Trophoblast cell (in vitro differentiated cells and primary cell): Measurements from ENCODE around the gene MYL2.

Experiments
- DNase-seq, 2 donors: peaks; one replicate each; pipeline ENCODE4 v3.0.0-alpha.2; 2016
- H2AFZ ChIP-seq: 2 replicates; pipeline ENCODE4 v1.6.1; 2013; ENCODE audit warnings: low read length, moderate library complexity, mild to moderate bottlenecking; ENCODE audit not compliant: insufficient read depth, poor library complexity
- H2AK5ac ChIP-seq: 2 replicates; pipeline ENCODE4 v1.6.1; 2013; ENCODE audit warnings: mild to moderate bottlenecking, low read length
- H2BK120ac ChIP-seq: 2 replicates; pipeline ENCODE4 v1.6.1; 2013; ENCODE audit warnings: low read length, mild to moderate bottlenecking, moderate library complexity; ENCODE audit not compliant: insufficient read depth, poor library complexity
- H2BK12ac ChIP-seq: 2 replicates; pipeline ENCODE4 v1.6.1; 2013; ENCODE audit warnings: mild to moderate bottlenecking, low read length, moderate library complexity
- H2BK5ac ChIP-seq: 2 replicates; pipeline ENCODE4 v1.6.1; 2013; ENCODE audit warnings: low read length, low read depth, moderate library complexity, mild to moderate bottlenecking; ENCODE audit not compliant: poor library complexity
- H3K14ac ChIP-seq: 2 replicates; pipeline ENCODE4 v1.6.1; 2013; ENCODE audit warnings: mild to moderate bottlenecking, low read length
- H3K18ac ChIP-seq: 2 replicates; pipeline ENCODE4 v1.6.1; 2013; ENCODE audit warnings: mild to moderate bottlenecking, low read length
- H3K23ac ChIP-seq: 2 replicates; pipeline ENCODE4 v1.6.1; 2013; ENCODE audit warnings: low read length
- H3K27ac ChIP-seq: 2 replicates; pipeline ENCODE4 v1.5.1; 2013; ENCODE audit warnings: low read depth, mild to moderate bottlenecking, inconsistent platforms, low read length, moderate library complexity
- H3K27me3 ChIP-seq: 2 replicates; pipeline ENCODE4 v1.6.1; 2013; ENCODE audit warnings: inconsistent platforms, mild to moderate bottlenecking, low read length, moderate library complexity; ENCODE audit not compliant: insufficient read depth
- H3K36me3 ChIP-seq, 2 experiments: 1 replicate in 1 of 2; 2 replicates in 1 of 2; pipeline ENCODE4 v1.6.1; 2013; ENCODE audit warnings: low read length in 2 of 2, mild to moderate bottlenecking in 2 of 2, moderate library complexity in 1 of 2; ENCODE audit not compliant: insufficient read depth in 2 of 2, control insufficient read depth in 1 of 2
- H3K4ac ChIP-seq: 2 replicates; pipeline ENCODE4 v1.6.1; 2013; ENCODE audit warnings: low read depth, mild to moderate bottlenecking, low read length, moderate library complexity
- H3K4me1 ChIP-seq, 2 experiments: 1 replicate in 1 of 2; 2 replicates in 1 of 2; pipeline ENCODE4 v1.6.1; 2013; ENCODE audit warnings: low read length in 2 of 2, mild to moderate bottlenecking in 2 of 2, moderate library complexity in 1 of 2; ENCODE audit not compliant: insufficient read depth in 2 of 2, control insufficient read depth in 1 of 2
- H3K4me2 ChIP-seq: 2 replicates; pipeline ENCODE4 v1.6.1; 2013; ENCODE audit warnings: inconsistent platforms, mild to moderate bottlenecking, low read length, moderate library complexity
- H3K4me3 ChIP-seq: 2 replicates; pipeline ENCODE4 v1.5.1; 2013; ENCODE audit warnings: mild to moderate bottlenecking, low read depth, low read length, inconsistent platforms
- H3K79me1 ChIP-seq: one replicate; pipeline ENCODE4 v1.6.1; 2013; ENCODE audit warnings: low read length
- H3K79me2 ChIP-seq: 2 replicates; pipeline ENCODE4 v1.6.1; 2013; ENCODE audit warnings: low read length, mild to moderate bottlenecking; ENCODE audit not compliant: control insufficient read depth, insufficient read depth, poor library complexity
- H3K9ac ChIP-seq: 2 replicates; pipeline ENCODE4 v1.6.1; 2013; ENCODE audit warnings: mild to moderate bottlenecking, low read length
- H3K9me3 ChIP-seq: 2 replicates; pipeline ENCODE4 v1.6.1; 2013; ENCODE audit warnings: low read depth, mild to moderate bottlenecking, control low read depth, inconsistent platforms, low read length; ENCODE audit not compliant: insufficient read depth
- H4K12ac ChIP-seq: 2 replicates; pipeline ENCODE4 v1.6.1; 2013; ENCODE audit warnings: low read depth, mild to moderate bottlenecking, low read length, moderate library complexity
- H4K8ac ChIP-seq: 2 replicates; pipeline ENCODE4 v1.6.1; 2013; ENCODE audit warnings: low read depth, mild to moderate bottlenecking, low read length, moderate library complexity
- H4K91ac ChIP-seq: one replicate; pipeline ENCODE4 v1.6.1; 2013; ENCODE audit warnings: low read depth, mild to moderate bottlenecking, low read length, moderate library complexity
- WGBS: extraction: QIAGEN DNeasy Blood & Tissue Kit; methylation state at CpG from one replicate; pipeline ENCODE4 v1.1.7; 2013; ENCODE audit warnings: missing lambda C conversion rate; ENCODE audit not compliant: insufficient read length, insufficient coverage; ENCODE audit errors: extremely low coverage; 5-methylcytosine and 5-hydroxymethylcytosine counted together

The MYL2 gene

DNA sequence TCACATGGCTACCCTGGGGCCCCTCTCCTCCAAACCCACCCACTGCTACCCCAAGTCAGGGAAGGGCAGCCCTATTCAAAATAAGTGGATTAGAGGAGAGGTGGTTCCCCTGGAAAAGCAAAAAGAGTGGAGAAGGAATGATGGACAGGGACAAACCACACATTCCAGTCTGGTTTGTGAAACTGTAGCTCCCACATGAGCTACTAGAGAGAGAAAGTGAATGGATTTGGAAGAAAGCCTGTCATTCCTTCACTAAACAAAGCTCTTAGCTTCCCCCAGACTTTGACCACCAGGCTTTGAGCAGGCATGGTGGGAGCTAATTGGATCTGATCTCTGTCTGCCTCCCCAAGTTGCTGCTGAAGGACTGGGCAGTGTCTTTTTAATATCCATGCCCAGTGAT lies 45.6 kb downstream of the MYL2 start:
- Histone ChIP-seq H3K4me2 (no peak overlapping the region), H4K8ac (no peak overlapping the region), H2AFZ (no peak overlapping the region), H2BK12ac (no peak overlapping the region), H3K4me3 (no peak overlapping the region), H3K14ac (no peak overlapping the region), H2BK5ac (no peak overlapping the region), H4K12ac (no peak overlapping the region), H3K18ac (no peak overlapping the region), H2AK5ac (no peak overlapping the region), H3K36me3 (no peaks in the 10 kb centered on the region), H3K79me1 (no peaks in the 10 kb centered on the region), H3K4ac (no peak overlapping the region), H3K23ac (no peak overlapping the region), H3K9ac (no peak overlapping the region), H3K79me2 (no peaks in the 10 kb centered on the region), H3K27me3 (no peaks in the 10 kb centered on the region), H3K9me3 (no peaks in the 10 kb centered on the region), H3K27ac (no peak overlapping the region), H4K91ac (no peak overlapping the region), H2BK120ac (no peak overlapping the region), H3K4me1 (no peaks in the 10 kb centered on the region)
- DNase-seq: no peak

DNA sequence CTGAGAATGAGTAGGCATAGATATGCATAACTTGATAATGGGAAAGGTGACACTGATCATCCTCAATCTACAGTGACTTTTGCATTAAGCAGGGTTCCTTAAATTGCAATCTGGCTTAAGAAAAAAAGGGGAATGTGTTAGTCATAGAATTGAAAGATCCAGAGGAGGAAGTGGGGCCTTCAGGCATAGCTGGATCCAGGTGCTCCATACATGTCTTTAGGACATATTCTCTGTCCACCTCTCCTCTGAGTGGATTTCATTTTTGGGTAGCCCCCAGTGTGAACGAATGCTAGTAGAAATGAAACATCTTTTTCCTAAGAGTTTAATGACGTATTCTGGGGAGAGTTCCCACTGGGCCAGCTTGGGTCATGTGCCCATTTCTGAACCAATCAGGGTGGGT lies 46.0 kb downstream of the MYL2 start:
- H3K9ac ChIP-seq: no peak overlapping the region
- no peak overlapping the region for H3K18ac ChIP-seq
- H3K79me2 ChIP-seq: no peaks in the 10 kb centered on the region
- no peak overlapping the region for H3K27ac ChIP-seq
- H3K14ac ChIP-seq: no peak overlapping the region
- no peak overlapping the region for H4K12ac ChIP-seq
- no peak overlapping the region for H2AFZ ChIP-seq
- no peaks in the 10 kb centered on the region for H3K4me1 ChIP-seq
- no peak overlapping the region for H3K4me3 ChIP-seq
- H4K91ac ChIP-seq: no peak overlapping the region
- H2BK12ac ChIP-seq: no peak overlapping the region
- WGBS: no CpG with 5 or more reads among the region's 2 CpGs
- H4K8ac ChIP-seq: no peak overlapping the region
- H3K9me3 ChIP-seq: no peaks in the 10 kb centered on the region
- H3K79me1 ChIP-seq: no peaks in the 10 kb centered on the region
- H2BK5ac ChIP-seq: no peak overlapping the region
- no peak for DNase-seq
- no peak overlapping the region for H3K23ac ChIP-seq
- no peak overlapping the region for H3K4me2 ChIP-seq
- H3K27me3 ChIP-seq: no peaks in the 10 kb centered on the region
- no peak overlapping the region for H2AK5ac ChIP-seq
- H3K4ac ChIP-seq: no peak overlapping the region
- no peaks in the 10 kb centered on the region for H3K36me3 ChIP-seq
- no peak overlapping the region for H2BK120ac ChIP-seq

DNA sequence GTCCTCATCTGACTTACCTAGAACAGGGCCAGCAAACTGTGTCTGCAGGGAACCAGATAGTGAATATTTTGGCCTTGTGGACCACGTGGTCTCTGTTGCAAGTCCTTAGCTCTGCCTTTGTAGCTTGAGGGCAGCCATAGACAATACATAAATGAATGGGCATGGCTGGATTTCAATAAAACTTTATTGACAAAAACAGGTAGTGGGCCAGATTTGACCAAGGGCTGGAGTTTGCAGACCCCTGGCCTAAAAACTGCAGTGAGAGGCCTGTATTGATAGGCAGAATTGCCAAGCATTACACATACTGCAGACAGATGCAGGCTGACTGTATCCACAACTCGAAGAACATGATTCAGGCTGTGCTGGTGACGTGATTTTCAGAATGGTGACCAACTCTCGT lies 48.3 kb downstream of the MYL2 start:
- Histone ChIP-seq H3K9ac (no peak overlapping the region), H2BK12ac (no peak overlapping the region), H2AFZ (no peak overlapping the region), H3K79me1 (no peaks in the 10 kb centered on the region), H3K18ac (no peak overlapping the region), H4K8ac (no peak overlapping the region), H4K91ac (no peak overlapping the region), H3K27me3 (no peaks in the 10 kb centered on the region), H3K79me2 (no peaks in the 10 kb centered on the region), H3K4me1 (no peaks in the 10 kb centered on the region), H2AK5ac (no peak overlapping the region), H3K4me3 (no peak overlapping the region), H3K4ac (no peak overlapping the region), H2BK5ac (no peak overlapping the region), H3K9me3 (no peaks in the 10 kb centered on the region), H4K12ac (no peak overlapping the region), H3K23ac (no peak overlapping the region), H3K14ac (no peak overlapping the region), H3K27ac (no peak overlapping the region), H2BK120ac (no peak overlapping the region), H3K36me3 (no peaks in the 10 kb centered on the region), H3K4me2 (no peak overlapping the region)
- no CpG with 5 or more reads among the region's 4 CpGs for WGBS
- no peak for DNase-seq

DNA sequence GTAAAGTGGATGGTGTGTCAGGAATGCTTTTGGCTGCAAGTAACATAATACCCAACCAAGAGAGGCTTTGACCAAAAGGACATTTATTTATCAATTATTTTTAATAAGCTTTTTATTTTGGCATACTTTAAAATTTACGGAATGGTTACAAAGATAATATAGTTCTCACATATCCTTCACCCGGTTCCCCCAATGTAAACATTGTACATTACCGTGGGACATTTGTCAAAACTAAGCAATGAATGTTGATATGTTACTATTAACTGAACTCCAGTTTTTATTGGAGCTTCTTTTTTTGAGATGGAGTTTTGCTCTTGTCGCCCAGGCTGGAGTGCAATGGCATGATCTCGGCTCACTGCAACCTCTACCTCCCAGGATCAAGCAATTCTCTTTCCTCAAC lies 50.6 kb downstream of the MYL2 start:
- no peak overlapping the region for H3K14ac ChIP-seq
- no peak overlapping the region for H3K23ac ChIP-seq
- no peak overlapping the region for H3K4ac ChIP-seq
- no peaks in the 10 kb centered on the region for H3K9me3 ChIP-seq
- H3K79me1 ChIP-seq: no peaks in the 10 kb centered on the region
- no peak overlapping the region for H3K4me3 ChIP-seq
- H4K8ac ChIP-seq: no peak overlapping the region
- no peak overlapping the region for H2AFZ ChIP-seq
- H2BK120ac ChIP-seq: no peak overlapping the region
- H3K18ac ChIP-seq: no peak overlapping the region
- no peak overlapping the region for H4K91ac ChIP-seq
- DNase-seq: no peak
- H2BK12ac ChIP-seq: no peak overlapping the region
- H3K27me3 ChIP-seq: no peaks in the 10 kb centered on the region
- no peaks in the 10 kb centered on the region for H3K79me2 ChIP-seq
- no CpG with 5 or more reads among the region's 5 CpGs for WGBS
- no peak overlapping the region for H3K4me2 ChIP-seq
- H4K12ac ChIP-seq: no peak overlapping the region
- no peaks in the 10 kb centered on the region for H3K36me3 ChIP-seq
- no peak overlapping the region for H3K27ac ChIP-seq
- no peak overlapping the region for H3K9ac ChIP-seq
- H2BK5ac ChIP-seq: no peak overlapping the region
- no peaks in the 10 kb centered on the region for H3K4me1 ChIP-seq
- no peak overlapping the region for H2AK5ac ChIP-seq

GRCh38 chr12:110869026-110869425 lies 51.4 kb downstream of the MYL2 start:
- no peak overlapping the region for H4K91ac ChIP-seq
- H3K36me3 ChIP-seq: no peaks in the 10 kb centered on the region
- H3K27me3 ChIP-seq: no peaks in the 10 kb centered on the region
- no peak overlapping the region for H3K9ac ChIP-seq
- no peaks in the 10 kb centered on the region for H3K9me3 ChIP-seq
- WGBS: no CpG with 5 or more reads among the region's 3 CpGs
- H3K23ac ChIP-seq: no peak overlapping the region
- no peaks in the 10 kb centered on the region for H3K79me2 ChIP-seq
- H3K79me1 ChIP-seq: no peaks in the 10 kb centered on the region
- H2AFZ ChIP-seq: no peak overlapping the region
- no peak overlapping the region for H2AK5ac ChIP-seq
- H2BK12ac ChIP-seq: no peak overlapping the region
- no peak overlapping the region for H3K4me2 ChIP-seq
- no peak overlapping the region for H2BK120ac ChIP-seq
- H3K4me1 ChIP-seq: no peaks in the 10 kb centered on the region
- no peak overlapping the region for H4K8ac ChIP-seq
- H2BK5ac ChIP-seq: no peak overlapping the region
- H3K4me3 ChIP-seq: no peak overlapping the region
- no peak overlapping the region for H3K4ac ChIP-seq
- no peak for DNase-seq
- no peak overlapping the region for H3K27ac ChIP-seq
- no peak overlapping the region for H3K18ac ChIP-seq
- H4K12ac ChIP-seq: no peak overlapping the region
- H3K14ac ChIP-seq: no peak overlapping the region
